Panc1 (cell line): Measurements from ENCODE around the gene C19orf33. TPM values are rescaled to one million over a fixed set of nuclear protein-coding genes. Genes with fewer than 3 reads are reported as not detected.

Experiments
- ATAC-seq: fragments of 200-7000 bp; cut with Tn5 transposase; 2 replicates; pipeline ENCODE4 v1.9.1; 2020; ENCODE audit warnings: mild to moderate bottlenecking, moderate library complexity
- BruUV-seq: library from RNA; stranded (reverse); fragments of 400-500 nt; replicated peaks from 2 replicates; lab custom pipeline; 2021; lab: Mats Ljungman, UMichigan
- CTCF ChIA-PET: fragments of 300-600 bp; sonication (Branson Sonifier 250); formaldehyde crosslinking; loops from one replicate; lab custom pipeline; 2022; ENCODE audit warnings: antibody characterized with exemption; lab: Charles Lee
- POLR2A ChIA-PET: fragments of 300-600 bp; sonication (Branson Sonifier 250); formaldehyde crosslinking; loops from one replicate; lab custom pipeline; 2022; ENCODE audit warnings: antibody characterized with exemption; lab: Charles Lee
- DNase-seq: peaks from one replicate; pipeline ENCODE4 v3.0.0-alpha.2; 2010; ENCODE audit warnings: low read depth, low spot score
- H3K27ac ChIP-seq: 2 replicates; pipeline ENCODE4 v1.5.1; 2011; ENCODE audit warnings: mild to moderate bottlenecking, low read length, inconsistent platforms
- H3K27me3 ChIP-seq: fragments of 200-500 bp; sonication (Bioruptor generic); 2 replicates; pipeline ENCODE4 v1.6.0; 2014; ENCODE audit warnings: low read length, inconsistent platforms; ENCODE audit not compliant: control insufficient read depth, insufficient read depth
- H3K36me3 ChIP-seq: fragments of 200-500 bp; sonication (Bioruptor generic); 2 replicates; pipeline ENCODE4 v1.5.1; 2014; ENCODE audit warnings: inconsistent platforms, mild to moderate bottlenecking, low read length, moderate library complexity; ENCODE audit not compliant: control insufficient read depth, insufficient read depth
- H3K4me1 ChIP-seq: 2 replicates; pipeline ENCODE4 v1.5.1; 2011; ENCODE audit warnings: inconsistent platforms, mild to moderate bottlenecking, low read length, moderate library complexity; ENCODE audit not compliant: control insufficient read depth, insufficient read depth
- H3K4me3 ChIP-seq, 2 experiments: 2 replicates each; pipeline ENCODE4 v1.5.1; 2011 to 2012; ENCODE audit warnings: low read depth in 2 of 2, low read length in 2 of 2, mild to moderate bottlenecking in 2 of 2, inconsistent platforms in 1 of 2, moderate library complexity in 1 of 2
- H3K9me3 ChIP-seq: fragments of 200-500 bp; sonication (Bioruptor generic); 2 replicates; pipeline ENCODE4 v1.5.1; 2014; ENCODE audit warnings: low read depth, mild to moderate bottlenecking, inconsistent platforms, low read length, moderate library complexity; ENCODE audit not compliant: control insufficient read depth, insufficient read depth
- POLR2AphosphoS5 ChIP-seq: IDR thresholded peaks from 2 replicates; pipeline ENCODE4 v1.6.1; 2012; ENCODE audit warnings: mild to moderate bottlenecking, low read depth, low read length, moderate library complexity
- SIN3A ChIP-seq: IDR thresholded peaks from 2 replicates; pipeline ENCODE4 v1.6.1; 2012; ENCODE audit warnings: low read depth, mild to moderate bottlenecking, low read length, moderate library complexity, borderline replicate concordance; ENCODE audit not compliant: insufficient read depth
- TCF7L2 ChIP-seq: IDR thresholded peaks from 2 replicates; pipeline ENCODE4 v1.6.1; 2011; ENCODE audit warnings: mild to moderate bottlenecking, low read depth, low read length, inconsistent platforms
- in situ Hi-C: cut with HindIII; loops from 2 replicates; pipeline ENCODE4 v1.10.0; 2016; ENCODE audit warnings: low sequenced_read_pairs, low pct_unique_long_range_greater_than_20kb
- intact Hi-C: fragments of 100-400 bp; cut with micrococcal nuclease; formaldehyde crosslinking; loops from one replicate; pipeline ENCODE4 v1.10.0; 2022; ENCODE audit not compliant: unreplicated experiment
- total RNA-seq: library from RNA; stranded (reverse); gene quantifications from one replicate; pipeline ENCODE4 v1.2.1, GENCODE V29; 2021; ENCODE audit not compliant: unreplicated experiment
- TF ChIP-seq, protein P1 (sequence below), 2 experiments: IDR thresholded peaks; 2 replicates each; pipeline ENCODE4 v1.6.1; 2011 to 2012; ENCODE audit warnings: low read depth in 2 of 2, control low read depth in 1 of 2, low read length in 1 of 2, mild to moderate bottlenecking in 1 of 2, moderate library complexity in 1 of 2; ENCODE audit not compliant: insufficient read depth in 1 of 2
- TF ChIP-seq, protein P2 (sequence below): fragments of 450-650 bp; IDR thresholded peaks from 2 replicates; pipeline ENCODE4 v1.5.1; 2017; ENCODE audit warnings: mild to moderate bottlenecking

Gene C19orf33
- total RNA-seq, 1 experiment from 2014 or later: 201 TPM

DNA sequence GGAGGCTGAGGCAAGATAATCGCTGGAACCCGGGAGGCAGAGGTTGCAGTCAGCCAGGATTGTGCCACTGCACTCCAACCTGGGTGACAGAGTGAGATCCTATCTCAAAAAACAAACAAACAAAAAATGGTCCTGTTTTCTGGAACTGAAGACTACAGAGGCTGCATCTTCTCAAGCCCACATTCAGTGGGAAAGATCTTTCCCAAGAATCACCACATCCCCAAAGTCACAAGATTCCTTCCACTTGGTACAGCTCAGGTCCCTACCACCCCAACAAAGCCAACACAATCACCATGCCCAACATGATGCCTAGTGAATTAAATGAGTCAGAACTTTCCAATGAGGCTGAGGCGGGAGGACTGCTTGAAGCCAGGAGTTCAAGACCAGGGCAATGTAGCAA is 46.8 kb downstream of the C19orf33 start:
- ATAC-seq (no peak), DNase-seq (no peak)
- Histone ChIP-seq H3K27ac (no peak overlapping the region), H3K4me3 (no peak overlapping the region), H3K4me1 (no peaks in the 10 kb centered on the region), H3K9me3 (no peaks in the 10 kb centered on the region), H3K27me3 (no peaks in the 10 kb centered on the region), H3K36me3 (no peaks in the 10 kb centered on the region)
- TF ChIP-seq POLR2AphosphoS5: no peak
- no peak for TF ChIP-seq SIN3A
- TF ChIP-seq, protein P1, sequence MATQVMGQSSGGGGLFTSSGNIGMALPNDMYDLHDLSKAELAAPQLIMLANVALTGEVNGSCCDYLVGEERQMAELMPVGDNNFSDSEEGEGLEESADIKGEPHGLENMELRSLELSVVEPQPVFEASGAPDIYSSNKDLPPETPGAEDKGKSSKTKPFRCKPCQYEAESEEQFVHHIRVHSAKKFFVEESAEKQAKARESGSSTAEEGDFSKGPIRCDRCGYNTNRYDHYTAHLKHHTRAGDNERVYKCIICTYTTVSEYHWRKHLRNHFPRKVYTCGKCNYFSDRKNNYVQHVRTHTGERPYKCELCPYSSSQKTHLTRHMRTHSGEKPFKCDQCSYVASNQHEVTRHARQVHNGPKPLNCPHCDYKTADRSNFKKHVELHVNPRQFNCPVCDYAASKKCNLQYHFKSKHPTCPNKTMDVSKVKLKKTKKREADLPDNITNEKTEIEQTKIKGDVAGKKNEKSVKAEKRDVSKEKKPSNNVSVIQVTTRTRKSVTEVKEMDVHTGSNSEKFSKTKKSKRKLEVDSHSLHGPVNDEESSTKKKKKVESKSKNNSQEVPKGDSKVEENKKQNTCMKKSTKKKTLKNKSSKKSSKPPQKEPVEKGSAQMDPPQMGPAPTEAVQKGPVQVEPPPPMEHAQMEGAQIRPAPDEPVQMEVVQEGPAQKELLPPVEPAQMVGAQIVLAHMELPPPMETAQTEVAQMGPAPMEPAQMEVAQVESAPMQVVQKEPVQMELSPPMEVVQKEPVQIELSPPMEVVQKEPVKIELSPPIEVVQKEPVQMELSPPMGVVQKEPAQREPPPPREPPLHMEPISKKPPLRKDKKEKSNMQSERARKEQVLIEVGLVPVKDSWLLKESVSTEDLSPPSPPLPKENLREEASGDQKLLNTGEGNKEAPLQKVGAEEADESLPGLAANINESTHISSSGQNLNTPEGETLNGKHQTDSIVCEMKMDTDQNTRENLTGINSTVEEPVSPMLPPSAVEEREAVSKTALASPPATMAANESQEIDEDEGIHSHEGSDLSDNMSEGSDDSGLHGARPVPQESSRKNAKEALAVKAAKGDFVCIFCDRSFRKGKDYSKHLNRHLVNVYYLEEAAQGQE (IDR thresholded peaks at IDR 0.05; ENCODE audit: insufficient read depth in 1 of 2, low read depth in 2 of 2, low read length in 1 of 2): no peak
- TF ChIP-seq TCF7L2: no peak
- in situ Hi-C loops: no loop called here
- POLR2A ChIA-PET: interaction anchor here (0.6 kb wide), 1 partner anchor 109 kb away, joined by 8 read pairs; no protein-coding TSS in a partner anchor
- intact Hi-C loops: no loop called here
- CTCF ChIA-PET: no interaction called here
- BruUV-seq: no TSS peak

DNA sequence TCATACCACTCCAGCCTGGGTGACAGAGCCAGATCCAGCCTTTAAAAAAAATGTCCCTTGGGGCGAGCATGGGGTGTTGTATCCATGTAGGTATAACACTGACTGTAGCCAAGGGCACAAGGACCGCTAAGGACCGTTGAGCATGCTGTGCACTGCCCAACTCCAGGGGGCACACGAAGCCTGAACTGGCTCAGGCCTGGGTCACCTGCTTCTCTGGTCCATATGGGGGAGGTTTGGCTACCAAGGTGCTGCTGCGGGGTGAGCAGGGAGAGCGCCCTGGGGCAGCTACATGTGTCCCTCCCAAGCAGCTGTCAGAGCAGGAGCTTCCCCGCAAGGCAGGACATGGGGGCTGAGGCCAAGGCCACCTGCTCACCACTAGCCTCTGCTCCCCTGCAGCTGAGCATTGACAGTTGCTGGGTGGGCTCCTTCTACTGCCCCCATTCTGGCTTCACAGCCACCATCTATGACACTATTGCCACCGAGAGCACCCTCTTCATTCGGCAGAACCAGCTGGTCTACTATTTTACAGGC is 47.9 kb downstream of the C19orf33 start:
- no peaks in the 10 kb centered on the region for H3K4me1 ChIP-seq
- BruUV-seq: no TSS peak
- intact Hi-C loops: no loop called here
- H3K36me3 ChIP-seq: no peaks in the 10 kb centered on the region
- TF ChIP-seq POLR2AphosphoS5: 0 out of 2 replicates have a peak, but pooled peaks have one; percentile 19
- TF ChIP-seq, protein P1 (IDR thresholded peaks at IDR 0.05; ENCODE audit: insufficient read depth in 1 of 2, low read depth in 2 of 2, low read length in 1 of 2): no peak
- no peaks in the 10 kb centered on the region for H3K9me3 ChIP-seq
- no peaks in the 10 kb centered on the region for H3K27me3 ChIP-seq
- DNase-seq: no peak
- ChIA-PET POLR2A (no interaction called here), CTCF (no interaction called here)
- in situ Hi-C loops: no loop called here
- peak; percentile 49; the same call in 1 of the 2 replicates for ATAC-seq
- no peak overlapping the region for H3K4me3 ChIP-seq
- H3K27ac ChIP-seq: no peak overlapping the region

DNA sequence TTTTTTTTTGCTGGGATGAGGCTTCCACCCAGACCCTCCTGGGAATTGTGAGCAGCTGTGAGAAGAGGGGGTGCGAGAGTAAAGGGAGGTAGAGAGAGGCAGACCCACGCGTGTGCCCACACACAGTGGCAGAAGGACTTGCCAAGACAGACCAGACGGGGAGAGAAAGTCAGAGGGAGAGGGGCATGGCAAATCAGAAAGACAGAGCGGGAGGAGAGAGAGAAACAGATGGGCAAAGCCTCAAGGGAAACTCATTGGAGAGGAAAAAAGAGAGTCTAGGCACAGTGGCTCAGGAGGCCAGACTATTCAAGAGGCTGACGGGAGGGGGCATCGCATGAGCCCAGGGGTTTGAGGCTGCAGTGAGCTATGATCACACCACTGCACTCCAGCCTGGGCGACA is 48.6 kb downstream of the C19orf33 start:
- Histone ChIP-seq H3K9me3 (no peaks in the 10 kb centered on the region), H3K4me1 (no peaks in the 10 kb centered on the region), H3K27ac (no peak overlapping the region), H3K4me3 (no peak overlapping the region), H3K36me3 (no peaks in the 10 kb centered on the region), H3K27me3 (no peaks in the 10 kb centered on the region)
- TF ChIP-seq, protein P1 (IDR thresholded peaks at IDR 0.05; ENCODE audit: insufficient read depth in 1 of 2, low read depth in 2 of 2, low read length in 1 of 2): no peak
- TF ChIP-seq TCF7L2 (no peak), SIN3A (no peak), POLR2AphosphoS5 (no peak)
- TF ChIP-seq, protein P2, sequence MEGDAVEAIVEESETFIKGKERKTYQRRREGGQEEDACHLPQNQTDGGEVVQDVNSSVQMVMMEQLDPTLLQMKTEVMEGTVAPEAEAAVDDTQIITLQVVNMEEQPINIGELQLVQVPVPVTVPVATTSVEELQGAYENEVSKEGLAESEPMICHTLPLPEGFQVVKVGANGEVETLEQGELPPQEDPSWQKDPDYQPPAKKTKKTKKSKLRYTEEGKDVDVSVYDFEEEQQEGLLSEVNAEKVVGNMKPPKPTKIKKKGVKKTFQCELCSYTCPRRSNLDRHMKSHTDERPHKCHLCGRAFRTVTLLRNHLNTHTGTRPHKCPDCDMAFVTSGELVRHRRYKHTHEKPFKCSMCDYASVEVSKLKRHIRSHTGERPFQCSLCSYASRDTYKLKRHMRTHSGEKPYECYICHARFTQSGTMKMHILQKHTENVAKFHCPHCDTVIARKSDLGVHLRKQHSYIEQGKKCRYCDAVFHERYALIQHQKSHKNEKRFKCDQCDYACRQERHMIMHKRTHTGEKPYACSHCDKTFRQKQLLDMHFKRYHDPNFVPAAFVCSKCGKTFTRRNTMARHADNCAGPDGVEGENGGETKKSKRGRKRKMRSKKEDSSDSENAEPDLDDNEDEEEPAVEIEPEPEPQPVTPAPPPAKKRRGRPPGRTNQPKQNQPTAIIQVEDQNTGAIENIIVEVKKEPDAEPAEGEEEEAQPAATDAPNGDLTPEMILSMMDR: no peak
- POLR2A ChIA-PET: interaction anchor here (0.6 kb wide), 1 partner anchor 1493 kb away, joined by 6 read pairs; no protein-coding TSS in a partner anchor
- ATAC-seq: no peak
- BruUV-seq: no TSS peak
- intact Hi-C loops: no loop called here
- CTCF ChIA-PET: no interaction called here
- in situ Hi-C loops: no loop called here
- DNase-seq: no peak
